ENCODE results near the gene PDSS2.

PDSS2 gene

GRCh38 chr6:107192830-107193229, 266.5 kb downstream of the PDSS2 start:
- no peak overlapping the region for H3K27ac ChIP-seq (ENCODE audit: low read depth, low read length)
- H3K4me2 ChIP-seq (ENCODE audit: low read depth, low read length, poor library complexity, severe bottlenecking) = no peak overlapping the region
- H3K9ac ChIP-seq (ENCODE audit: low read length) = no peak overlapping the region

GRCh38 chr6:107187630-107188029, 271.7 kb downstream of the PDSS2 start:
- H3K27ac ChIP-seq (ENCODE audit: low read depth, low read length) = no peak overlapping the region
- H3K9me2 ChIP-seq (replicated peaks; ENCODE audit: insufficient read depth, low read length) = no peaks in the 10 kb centered on the region
- H3K79me2 ChIP-seq (ENCODE audit: insufficient read depth, low read length) = no peaks in the 10 kb centered on the region
- H3K4me3 ChIP-seq (ENCODE audit: insufficient read depth, low read length, poor library complexity, severe bottlenecking) = no peak overlapping the region
- no peaks in the 10 kb centered on the region for H3K27me3 ChIP-seq (ENCODE audit: low read length)
- no peak overlapping the region for H2AFZ ChIP-seq (ENCODE audit: low read depth, low read length, severe bottlenecking)
- H3K36me3 ChIP-seq (ENCODE audit: low read length) = no peaks in the 10 kb centered on the region
- H3K9me3 ChIP-seq (ENCODE audit: insufficient read depth, low read length) = no peaks in the 10 kb centered on the region
- no peak overlapping the region for H3K4me2 ChIP-seq (ENCODE audit: low read depth, low read length, poor library complexity, severe bottlenecking)
- H4K20me1 ChIP-seq (ENCODE audit: low read depth, low read length) = no peaks in the 10 kb centered on the region
- H3K9ac ChIP-seq (ENCODE audit: low read length) = no peak overlapping the region
- TF ChIP-seq EZH2phosphoT487 (conservative IDR thresholded peaks at IDR 0.05; ENCODE audit: low read length) (no peak), CTCF (IDR thresholded peaks at IDR 0.05; ENCODE audit: insufficient read depth, low read length, poor library complexity, severe bottlenecking) (no peak)
- H3F3A ChIP-seq (ENCODE audit: insufficient read depth) = 0 out of 2 replicates have a peak, but pooled peaks cover 6% of the 10 kb centered on the region

More at GRCh38 chr6:107192830-107193229, 266.5 kb downstream of the PDSS2 start:
- Histone ChIP-seq H3K4me3 (ENCODE audit: insufficient read depth, low read length, poor library complexity, severe bottlenecking) (no peak overlapping the region), H3K36me3 (ENCODE audit: low read length) (no peaks in the 10 kb centered on the region), H3K27me3 (ENCODE audit: low read length) (no peaks in the 10 kb centered on the region), H4K20me1 (ENCODE audit: low read depth, low read length) (no peaks in the 10 kb centered on the region), H3K9me3 (ENCODE audit: insufficient read depth, low read length) (no peaks in the 10 kb centered on the region), H3K9me2 (replicated peaks; ENCODE audit: insufficient read depth, low read length) (no peaks in the 10 kb centered on the region), H2AFZ (ENCODE audit: low read depth, low read length, severe bottlenecking) (no peak overlapping the region), H3K79me2 (ENCODE audit: insufficient read depth, low read length) (no peaks in the 10 kb centered on the region), H3F3A (ENCODE audit: insufficient read depth) (no peaks in the 10 kb centered on the region)
- TF ChIP-seq EZH2phosphoT487 (conservative IDR thresholded peaks at IDR 0.05; ENCODE audit: low read length) (no peak), CTCF (IDR thresholded peaks at IDR 0.05; ENCODE audit: insufficient read depth, low read length, poor library complexity, severe bottlenecking) (no peak)

DNA sequence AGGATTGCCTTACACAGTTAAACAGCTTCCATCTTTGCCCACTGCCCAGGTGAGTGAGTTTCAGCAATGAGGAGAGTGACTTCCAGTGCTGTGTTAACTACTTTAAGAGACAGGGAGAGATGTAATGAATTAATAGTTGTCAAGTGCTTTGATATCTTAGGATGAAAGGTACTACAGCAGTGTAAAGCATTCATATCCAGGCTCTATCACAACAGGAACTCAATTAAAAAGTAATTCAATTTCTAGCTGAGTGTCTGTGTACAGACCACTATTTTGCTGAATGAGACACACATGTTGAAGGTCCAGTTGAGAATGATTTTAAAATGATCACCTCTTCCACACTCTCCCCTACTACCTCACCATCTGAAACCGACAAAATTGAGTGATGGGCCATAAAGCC, 273.3 kb downstream of the PDSS2 start:
- Histone ChIP-seq H3K9me2 (replicated peaks; ENCODE audit: insufficient read depth, low read length) (no peaks in the 10 kb centered on the region), H3F3A (ENCODE audit: insufficient read depth) (0 out of 2 replicates have a peak, but pooled peaks cover 6% of the 10 kb centered on the region), H3K4me2 (ENCODE audit: low read depth, low read length, poor library complexity, severe bottlenecking) (no peak overlapping the region), H3K79me2 (ENCODE audit: insufficient read depth, low read length) (no peaks in the 10 kb centered on the region), H2AFZ (ENCODE audit: low read depth, low read length, severe bottlenecking) (no peak overlapping the region), H3K36me3 (ENCODE audit: low read length) (no peaks in the 10 kb centered on the region), H4K20me1 (ENCODE audit: low read depth, low read length) (no peaks in the 10 kb centered on the region), H3K27ac (ENCODE audit: low read depth, low read length) (no peak overlapping the region), H3K9ac (ENCODE audit: low read length) (no peak overlapping the region), H3K4me3 (ENCODE audit: insufficient read depth, low read length, poor library complexity, severe bottlenecking) (no peak overlapping the region), H3K27me3 (ENCODE audit: low read length) (no peaks in the 10 kb centered on the region), H3K9me3 (ENCODE audit: insufficient read depth, low read length) (no peaks in the 10 kb centered on the region)
- no peak for TF ChIP-seq EZH2phosphoT487 (conservative IDR thresholded peaks at IDR 0.05; ENCODE audit: low read length)
- no peak for TF ChIP-seq CTCF (IDR thresholded peaks at IDR 0.05; ENCODE audit: insufficient read depth, low read length, poor library complexity, severe bottlenecking)

All from SU-DHL-6 (cell line).